ENCODE measurements around the gene NAAA.

The NAAA gene

GRCh38 chr4:75907966-75908365 is 32.8 kb downstream of the NAAA start:
- TF ChIP-seq, protein P1, sequence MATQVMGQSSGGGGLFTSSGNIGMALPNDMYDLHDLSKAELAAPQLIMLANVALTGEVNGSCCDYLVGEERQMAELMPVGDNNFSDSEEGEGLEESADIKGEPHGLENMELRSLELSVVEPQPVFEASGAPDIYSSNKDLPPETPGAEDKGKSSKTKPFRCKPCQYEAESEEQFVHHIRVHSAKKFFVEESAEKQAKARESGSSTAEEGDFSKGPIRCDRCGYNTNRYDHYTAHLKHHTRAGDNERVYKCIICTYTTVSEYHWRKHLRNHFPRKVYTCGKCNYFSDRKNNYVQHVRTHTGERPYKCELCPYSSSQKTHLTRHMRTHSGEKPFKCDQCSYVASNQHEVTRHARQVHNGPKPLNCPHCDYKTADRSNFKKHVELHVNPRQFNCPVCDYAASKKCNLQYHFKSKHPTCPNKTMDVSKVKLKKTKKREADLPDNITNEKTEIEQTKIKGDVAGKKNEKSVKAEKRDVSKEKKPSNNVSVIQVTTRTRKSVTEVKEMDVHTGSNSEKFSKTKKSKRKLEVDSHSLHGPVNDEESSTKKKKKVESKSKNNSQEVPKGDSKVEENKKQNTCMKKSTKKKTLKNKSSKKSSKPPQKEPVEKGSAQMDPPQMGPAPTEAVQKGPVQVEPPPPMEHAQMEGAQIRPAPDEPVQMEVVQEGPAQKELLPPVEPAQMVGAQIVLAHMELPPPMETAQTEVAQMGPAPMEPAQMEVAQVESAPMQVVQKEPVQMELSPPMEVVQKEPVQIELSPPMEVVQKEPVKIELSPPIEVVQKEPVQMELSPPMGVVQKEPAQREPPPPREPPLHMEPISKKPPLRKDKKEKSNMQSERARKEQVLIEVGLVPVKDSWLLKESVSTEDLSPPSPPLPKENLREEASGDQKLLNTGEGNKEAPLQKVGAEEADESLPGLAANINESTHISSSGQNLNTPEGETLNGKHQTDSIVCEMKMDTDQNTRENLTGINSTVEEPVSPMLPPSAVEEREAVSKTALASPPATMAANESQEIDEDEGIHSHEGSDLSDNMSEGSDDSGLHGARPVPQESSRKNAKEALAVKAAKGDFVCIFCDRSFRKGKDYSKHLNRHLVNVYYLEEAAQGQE (IDR thresholded peaks at IDR 0.05; ENCODE audit: insufficient read depth in 1 of 2, low read depth in 2 of 2, low read length in 2 of 2) = no peak
- TF ChIP-seq SIN3A (IDR thresholded peaks at IDR 0.05; ENCODE audit: borderline replicate concordance, insufficient read depth, low read length) = no peak
- TF ChIP-seq POLR2AphosphoS5 (IDR thresholded peaks at IDR 0.05; ENCODE audit: low read depth, low read length) = no peak
- TF ChIP-seq FOXP2 (optimal IDR thresholded peaks at IDR 0.05; ENCODE audit: borderline replicate concordance, extremely low read depth, extremely low read length, insufficient read depth) = no peak
- no peak for TF ChIP-seq TAF1 (IDR thresholded peaks at IDR 0.05; ENCODE audit: borderline replicate concordance, insufficient read depth, low read length)

GRCh38 chr4:75904076-75904475 is 36.7 kb downstream of the NAAA start:
- TF ChIP-seq TAF1 (IDR thresholded peaks at IDR 0.05; ENCODE audit: borderline replicate concordance, insufficient read depth, low read length) = no peak
- TF ChIP-seq POLR2AphosphoS5 (IDR thresholded peaks at IDR 0.05; ENCODE audit: low read depth, low read length) = no peak
- TF ChIP-seq, protein P1 (IDR thresholded peaks at IDR 0.05; ENCODE audit: insufficient read depth in 1 of 2, low read depth in 2 of 2, low read length in 2 of 2) = no peak
- no peak for TF ChIP-seq SIN3A (IDR thresholded peaks at IDR 0.05; ENCODE audit: borderline replicate concordance, insufficient read depth, low read length)

GRCh38 chr4:75902352-75902751 is 38.5 kb downstream of the NAAA start, which contains the start of gene PPEF2:
TSS of gene PPEF2 (minus strand) at chr4:75902452. CDS start at chr4:75896325, 6,127 bp downstream.
- TF ChIP-seq, protein P1 (IDR thresholded peaks at IDR 0.05; ENCODE audit: insufficient read depth in 1 of 2, low read depth in 2 of 2, low read length in 2 of 2) = no peak
- no peak for TF ChIP-seq TAF1 (IDR thresholded peaks at IDR 0.05; ENCODE audit: borderline replicate concordance, insufficient read depth, low read length)
- no peak for TF ChIP-seq FOXP2 (optimal IDR thresholded peaks at IDR 0.05; ENCODE audit: borderline replicate concordance, extremely low read depth, extremely low read length, insufficient read depth)
- no peak for TF ChIP-seq SIN3A (IDR thresholded peaks at IDR 0.05; ENCODE audit: borderline replicate concordance, insufficient read depth, low read length)
- TF ChIP-seq POLR2AphosphoS5 (IDR thresholded peaks at IDR 0.05; ENCODE audit: low read depth, low read length) = no peak

- no peak for TF ChIP-seq FOXP2 (optimal IDR thresholded peaks at IDR 0.05; ENCODE audit: borderline replicate concordance, extremely low read depth, extremely low read length, insufficient read depth)
- TF ChIP-seq, protein P1 (IDR thresholded peaks at IDR 0.05; ENCODE audit: insufficient read depth in 1 of 2, low read depth in 2 of 2, low read length in 2 of 2) = no peak
Observed at GRCh38 chr4:75898536-75898935, 42.3 kb downstream of the NAAA start.

DNA sequence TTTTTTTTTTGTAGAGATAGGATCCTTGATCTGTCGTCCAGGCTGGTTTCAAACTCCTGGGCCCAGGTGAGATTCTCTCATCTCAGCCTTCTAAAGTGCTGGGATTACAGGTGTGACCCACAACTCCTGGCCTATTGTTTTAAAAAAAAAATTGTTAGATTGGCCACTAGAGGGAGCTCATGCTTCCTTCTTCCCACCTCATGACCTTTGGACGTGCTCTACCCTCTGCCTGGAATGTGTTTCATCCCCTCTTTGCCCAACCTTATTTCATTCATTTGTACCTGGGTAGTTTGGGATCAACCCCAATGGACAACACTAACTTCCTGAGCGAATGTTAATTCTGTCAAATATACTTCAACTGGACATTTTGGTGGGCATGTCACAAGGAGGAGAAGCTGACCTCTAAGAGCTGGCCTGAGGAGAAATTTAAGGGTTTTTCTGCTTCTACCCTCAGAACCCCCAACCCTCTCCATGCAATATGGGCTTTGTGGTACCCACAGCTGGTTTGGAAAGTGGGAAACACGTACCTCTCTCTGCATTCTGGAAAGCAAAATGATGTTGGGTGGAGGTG is 45.0 kb downstream of the NAAA start:
- no peak for TF ChIP-seq TAF1 (IDR thresholded peaks at IDR 0.05; ENCODE audit: borderline replicate concordance, insufficient read depth, low read length)
